HuH-7 (cell line): ENCODE measurements around the gene MARK2.

Experiments
- DNase-seq: peaks from one replicate; pipeline ENCODE4 v3.0.0; 2011; ENCODE audit warnings: low spot score

The MARK2 gene

DNA sequence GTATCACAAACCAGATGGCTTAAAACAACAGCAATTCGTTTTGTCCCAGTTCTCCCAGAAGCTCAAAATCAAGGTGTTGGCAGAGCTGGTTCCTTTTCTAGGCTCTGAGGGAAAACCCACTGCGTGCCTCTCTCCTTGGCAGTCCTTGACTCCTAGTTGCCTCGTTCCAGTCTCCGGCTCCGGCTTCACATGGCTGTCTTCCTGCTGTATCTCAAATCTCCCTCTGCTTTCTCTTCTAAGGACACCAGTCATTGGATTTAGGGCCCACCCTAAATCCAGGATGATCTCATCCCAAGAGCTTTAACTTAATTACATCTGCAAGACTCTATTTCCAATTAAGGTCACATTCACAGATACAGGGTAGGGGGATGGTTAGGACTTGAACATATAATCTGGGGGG is 90.7 kb downstream of the MARK2 start:
- no peak for DNase-seq

DNA sequence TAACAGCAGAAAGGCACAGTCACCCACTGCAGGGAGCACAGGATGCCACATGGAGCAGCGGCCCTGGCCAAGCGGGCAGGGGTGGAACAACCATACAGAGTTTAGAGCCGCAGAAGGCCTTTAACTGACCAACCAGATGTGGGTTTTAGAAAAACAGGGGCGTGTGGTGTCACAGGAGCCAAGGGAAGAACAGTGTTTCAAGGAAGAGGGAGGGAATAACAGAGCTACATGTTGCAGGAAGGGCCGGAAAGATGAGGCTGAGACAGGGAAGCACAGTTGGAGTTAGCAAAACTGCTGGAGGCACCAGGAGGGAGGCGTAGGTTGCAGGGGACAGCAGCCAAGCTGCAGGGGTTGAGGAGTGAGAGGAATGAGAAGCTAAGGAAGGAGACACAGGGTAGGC is 92.1 kb downstream of the MARK2 start:
- no peak for DNase-seq

DNA sequence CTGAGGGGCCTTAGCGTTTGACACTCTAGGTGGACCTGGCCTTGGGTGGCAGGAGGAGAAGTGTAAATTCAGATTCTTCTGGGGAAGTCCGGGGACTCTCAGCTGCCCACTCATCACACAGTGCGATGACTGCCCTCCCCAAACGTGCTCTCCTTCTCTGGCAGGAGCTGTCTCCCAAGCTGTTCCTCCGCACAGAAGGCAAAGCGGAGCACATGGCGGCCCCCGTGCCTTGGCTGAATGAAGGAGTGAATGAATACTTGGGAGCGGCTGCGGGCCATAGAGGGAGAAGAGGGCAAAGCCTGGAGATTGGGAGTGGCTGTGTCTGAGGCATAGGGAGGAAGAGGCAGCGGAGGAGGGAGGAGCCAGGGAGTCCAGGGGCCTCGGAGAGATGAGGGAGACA is 93.0 kb downstream of the MARK2 start:
- no peak for DNase-seq

DNA sequence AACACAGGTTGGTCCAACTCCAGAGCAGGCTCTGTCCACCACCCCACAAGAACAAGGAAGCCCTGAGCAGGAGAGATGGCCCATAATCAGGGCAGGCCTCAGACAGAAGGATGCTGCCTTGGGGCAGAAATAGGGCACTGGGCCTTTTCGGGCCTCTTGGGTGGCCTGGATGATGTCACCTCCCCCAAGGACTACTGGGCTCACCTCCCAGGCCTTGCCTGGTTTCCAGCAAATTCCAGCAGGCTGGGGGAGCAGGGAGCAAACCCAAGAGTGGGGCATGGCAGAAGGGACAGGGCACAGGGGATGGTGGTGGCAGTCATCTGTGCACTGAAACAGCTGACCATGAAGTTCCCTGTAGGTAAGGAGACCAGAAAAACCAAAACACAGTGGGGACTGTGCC is 94.5 kb downstream of the MARK2 start:
- DNase-seq = no peak

DNA sequence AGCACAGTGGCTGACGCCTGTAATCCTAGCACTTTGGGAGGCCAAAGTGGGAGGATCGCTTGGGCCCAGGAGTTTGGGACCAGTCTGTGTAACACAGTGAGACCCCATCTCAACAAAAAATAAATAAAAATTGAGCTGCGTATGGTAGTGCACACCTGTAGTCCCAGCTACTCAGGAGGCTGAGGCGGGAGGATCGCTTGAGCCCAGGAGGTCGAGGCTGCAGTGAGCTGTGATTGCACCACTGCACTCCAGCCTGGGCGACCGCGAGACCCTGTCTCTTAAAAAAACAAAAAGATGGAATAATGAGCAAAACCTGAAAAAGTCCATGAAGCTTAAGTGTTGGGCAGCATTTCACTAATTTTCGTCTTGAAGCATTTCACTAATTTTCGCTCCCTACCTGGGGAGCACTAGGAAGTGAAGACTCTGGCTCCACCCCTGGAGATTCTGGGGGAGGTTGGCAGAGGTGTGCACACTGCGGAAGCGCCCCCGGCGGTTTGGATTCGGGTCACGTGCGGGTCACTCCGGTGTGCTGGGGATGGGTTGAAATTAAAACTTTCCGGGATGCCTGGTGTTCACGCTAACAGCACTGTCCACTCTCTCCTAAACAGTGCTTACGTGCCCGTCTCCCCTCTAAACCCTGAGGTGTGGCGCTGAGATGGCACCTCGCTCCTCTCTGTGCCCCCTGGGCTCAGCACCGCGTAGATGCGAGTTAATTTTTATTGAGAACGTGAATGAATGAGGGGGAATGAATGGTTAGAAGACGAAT is 99.0 kb downstream of the MARK2 start:
- no peak for DNase-seq

DNA sequence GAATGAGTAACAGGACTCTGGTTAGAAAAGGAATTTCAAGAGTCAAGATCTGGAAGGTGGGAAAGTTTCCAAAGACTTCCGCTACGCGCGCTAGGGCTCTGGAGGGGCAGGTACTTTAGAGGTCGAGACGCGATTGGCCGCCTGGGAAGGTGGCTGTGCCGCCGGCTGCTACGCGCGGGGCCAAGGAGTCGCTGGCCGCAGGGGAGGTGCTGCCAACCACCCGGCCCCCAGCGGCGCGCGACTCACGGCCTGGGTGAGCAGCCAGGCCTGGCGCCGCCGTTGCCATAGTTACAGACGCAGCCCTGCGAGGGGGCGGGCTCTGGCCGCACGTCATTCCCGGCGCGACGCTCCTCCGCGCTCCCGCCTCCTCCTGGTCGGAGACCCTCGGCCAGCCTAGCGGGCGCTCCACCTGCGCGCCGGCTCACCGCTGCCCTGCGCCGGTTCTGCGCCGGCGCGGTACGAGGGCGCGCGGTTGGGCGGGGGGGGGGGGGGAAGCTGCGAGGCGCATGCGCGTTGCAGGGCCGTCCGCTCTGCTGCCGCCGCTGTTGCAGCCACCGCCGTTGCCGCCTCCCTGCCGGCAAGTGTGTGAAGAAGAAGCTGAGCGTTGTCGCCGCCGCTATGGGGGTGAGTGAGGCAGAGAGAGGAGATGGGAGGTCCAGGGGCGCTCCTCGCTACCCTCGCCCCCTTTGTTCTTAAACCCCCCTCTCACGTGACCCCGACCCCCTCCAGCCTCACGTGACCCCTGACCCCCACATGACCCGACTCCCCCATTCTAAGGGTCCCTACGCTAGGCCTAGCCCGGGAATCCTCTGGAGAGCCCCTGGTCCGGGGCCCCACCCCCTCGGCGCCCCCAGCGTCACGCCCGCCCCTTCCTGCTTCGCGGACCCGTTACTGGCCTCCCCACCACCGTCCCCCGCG is 99.8 kb downstream of the MARK2 start, which contains the start of gene NAA40:
NAA40 (plus strand) TSS at position 524 of the 918 bp plus-strand sequence; CDS start at position 619, 95 bp downstream.
- peak; percentile 82 for DNase-seq

DNA sequence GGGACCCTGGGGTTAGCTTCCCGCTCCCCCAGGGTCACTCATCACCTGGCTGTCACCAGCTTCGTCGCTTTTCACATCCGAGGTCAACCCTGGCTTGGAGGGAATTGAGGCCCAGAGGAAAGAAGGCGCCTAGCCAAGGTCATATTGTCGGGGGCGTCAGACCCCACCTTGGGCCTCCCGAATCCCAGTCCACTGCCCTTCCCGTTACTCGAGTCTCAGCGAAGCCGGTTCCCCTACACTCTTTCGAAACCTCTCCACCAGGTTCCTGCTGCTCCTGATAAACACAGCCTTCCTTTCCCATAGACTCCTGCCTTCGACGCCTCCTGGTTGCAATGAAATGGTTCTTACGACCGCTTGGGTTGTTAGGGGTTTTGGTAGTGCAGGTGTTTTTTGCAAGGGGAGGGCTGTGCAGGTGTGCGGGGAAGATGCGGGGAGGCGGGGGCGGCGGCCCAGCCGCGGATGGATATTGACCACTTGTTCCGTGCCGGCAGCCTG is 100.5 kb downstream of the MARK2 start:
- no peak for DNase-seq

DNA sequence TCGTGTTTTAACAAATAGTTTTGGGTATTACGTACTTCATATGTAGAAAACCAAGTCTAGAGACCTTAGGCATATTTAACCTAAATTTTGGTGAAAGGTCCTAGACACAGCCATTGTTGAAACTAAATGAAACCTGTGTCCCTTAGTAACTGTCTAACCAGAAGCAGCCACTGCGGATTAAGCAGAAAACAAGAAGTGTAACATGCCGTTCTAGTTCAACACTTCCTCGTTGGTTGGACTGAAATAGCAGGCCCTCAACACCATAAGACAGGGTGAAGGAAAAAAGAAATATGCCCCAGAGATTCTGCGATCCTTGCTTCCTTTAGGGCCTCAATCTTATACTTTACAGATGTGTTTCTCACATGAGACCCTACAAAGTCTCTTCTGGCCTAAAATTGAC is 101.9 kb downstream of the MARK2 start:
- no peak for DNase-seq

DNA sequence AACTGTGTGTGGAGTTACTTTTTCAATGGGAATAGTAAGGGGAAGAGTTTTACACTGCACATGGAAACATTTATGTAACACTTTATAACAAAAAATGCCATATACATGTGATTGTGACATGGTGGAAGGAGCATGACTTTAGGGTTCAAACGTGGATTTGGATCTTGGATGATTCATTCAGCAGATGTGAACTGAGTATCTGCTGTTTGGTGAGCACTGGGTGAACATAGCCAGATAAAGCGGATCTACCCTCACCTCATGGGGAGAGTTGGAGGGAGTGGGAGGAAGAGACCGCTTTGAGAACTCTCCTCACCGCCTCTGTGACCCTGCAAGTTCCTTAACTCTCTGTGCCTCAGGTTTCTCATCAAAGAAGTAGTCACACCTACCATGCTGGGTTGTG is 103.0 kb downstream of the MARK2 start:
- no peak for DNase-seq

DNA sequence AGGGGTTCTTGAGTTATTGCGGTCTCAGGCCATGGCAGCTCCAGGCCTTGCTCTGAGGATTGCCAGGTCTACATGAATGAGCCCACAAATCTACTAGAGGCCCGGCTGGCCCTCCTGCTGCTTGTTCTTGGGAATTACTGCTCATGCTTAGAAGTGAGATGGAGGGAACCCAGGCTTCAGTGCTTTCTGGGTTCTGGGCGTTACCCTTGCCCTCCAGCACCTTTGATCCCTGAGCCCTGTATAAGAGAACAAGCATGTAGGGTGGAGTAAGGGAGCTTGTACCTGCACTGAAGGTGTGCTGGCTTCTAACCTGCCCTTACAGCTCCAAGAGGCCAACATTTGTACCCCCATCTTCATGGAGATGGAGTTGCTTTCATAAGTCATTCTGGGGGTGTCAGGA is 103.9 kb downstream of the MARK2 start:
- no peak for DNase-seq

DNA sequence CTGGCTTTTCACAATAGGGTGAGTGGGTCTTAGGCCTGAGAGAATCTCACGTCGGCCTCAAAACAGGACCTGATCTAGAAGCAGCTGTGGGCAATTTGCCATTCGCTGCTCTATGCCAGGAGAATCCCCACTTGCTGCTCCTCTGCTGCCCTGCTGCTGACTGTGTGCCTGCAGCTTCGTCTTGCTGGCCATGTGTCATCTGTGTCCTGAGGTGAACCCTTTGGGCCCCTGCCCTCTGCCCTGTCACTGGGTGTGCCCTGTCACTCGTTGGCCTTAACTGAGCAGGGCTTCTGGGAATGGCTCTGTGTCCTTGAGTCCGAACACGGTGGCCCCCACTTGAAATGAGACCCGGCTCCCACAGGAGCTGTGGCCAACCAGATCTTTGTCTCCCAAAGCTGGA is 106.1 kb downstream of the MARK2 start:
- no peak for DNase-seq

DNA sequence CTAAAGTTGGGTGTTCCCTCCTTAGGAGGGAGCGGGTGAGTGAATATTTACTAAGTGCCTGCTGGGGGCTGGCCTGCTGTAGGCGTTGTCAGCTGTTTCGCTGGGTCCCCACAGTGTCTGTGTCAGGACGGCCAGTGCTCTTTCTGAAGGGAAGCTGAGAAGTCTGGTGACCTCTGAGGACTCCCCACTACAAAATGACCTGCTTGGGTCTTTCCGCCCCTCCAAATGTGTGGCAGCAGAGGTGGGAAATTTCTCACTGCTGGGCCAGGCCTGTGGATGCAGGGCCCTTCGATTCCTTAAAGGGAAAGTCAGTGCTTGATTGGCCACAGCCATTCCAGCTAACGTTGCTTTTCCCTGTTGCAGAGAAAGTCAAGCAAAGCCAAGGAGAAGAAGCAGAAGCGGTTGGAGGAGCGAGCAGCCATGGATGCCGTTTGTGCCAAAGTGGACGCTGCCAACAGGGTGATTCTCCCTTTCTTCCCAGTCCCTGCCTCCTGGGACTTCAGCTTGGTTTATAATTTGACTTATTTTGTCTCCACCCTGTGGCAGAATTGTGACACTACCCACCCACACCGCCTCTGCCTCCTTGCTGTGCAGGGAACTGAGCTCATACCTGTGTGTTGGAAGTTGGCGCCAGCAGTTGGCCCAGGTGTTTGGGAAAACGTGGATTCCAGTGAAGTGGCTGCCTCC is 106.7 kb downstream of the MARK2 start:
- DNase-seq = peak; percentile 62

DNA sequence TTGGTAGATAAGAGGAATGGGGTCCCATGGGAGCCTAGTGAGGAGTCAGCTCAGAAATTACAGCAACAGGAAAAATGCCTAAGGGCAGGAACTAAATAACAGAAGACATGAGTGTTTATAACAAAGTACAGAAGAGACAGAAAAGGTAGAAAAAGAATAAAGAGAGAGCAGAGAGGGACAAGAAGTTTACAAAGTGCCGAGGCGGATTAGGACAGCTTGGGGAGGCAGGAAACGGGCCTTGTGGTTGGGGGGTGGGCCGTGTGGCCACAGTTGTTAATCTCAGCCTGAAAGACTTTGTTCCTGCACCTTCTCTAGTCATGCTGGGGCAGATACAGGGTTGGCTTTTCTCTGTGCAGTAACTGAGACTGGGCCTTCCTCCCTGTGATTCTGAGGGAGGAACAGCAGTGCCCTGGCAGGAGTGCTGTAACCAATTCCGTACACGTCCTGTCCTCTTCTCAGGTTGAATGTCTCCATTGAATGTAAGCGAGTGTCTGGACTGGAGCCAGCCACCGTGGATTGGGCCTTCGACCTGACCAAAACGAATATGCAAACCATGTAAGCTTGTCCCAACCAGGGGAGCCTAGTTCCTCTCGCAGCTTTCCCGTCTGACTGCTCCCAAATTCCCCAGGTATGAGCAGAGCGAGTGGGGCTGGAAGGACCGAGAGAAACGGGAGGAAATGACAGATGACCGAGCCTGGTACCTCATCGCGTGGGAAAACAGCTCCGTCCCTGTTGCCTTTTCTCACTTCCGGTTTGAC is 113.0 kb downstream of the MARK2 start:
- DNase-seq = no peak

DNA sequence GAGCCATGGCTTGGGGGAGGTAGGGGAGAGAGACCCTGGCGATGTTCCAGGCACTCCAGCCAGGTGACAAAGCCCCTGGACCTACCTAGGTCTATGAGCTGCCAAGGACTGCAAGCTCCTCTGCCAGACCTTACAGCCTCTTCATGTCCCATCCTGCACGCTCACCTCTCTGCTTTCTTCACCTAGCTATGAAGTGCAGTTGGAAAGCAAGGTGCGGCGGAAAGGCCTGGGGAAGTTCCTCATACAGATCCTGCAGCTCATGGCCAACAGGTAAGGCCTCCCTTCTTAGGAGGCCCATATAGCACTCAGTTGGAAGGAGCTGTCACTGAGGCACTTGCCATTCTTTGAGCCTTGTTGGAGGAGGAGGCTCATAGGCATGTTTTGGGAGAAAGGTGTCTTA is 113.7 kb downstream of the MARK2 start:
- DNase-seq = no peak

DNA sequence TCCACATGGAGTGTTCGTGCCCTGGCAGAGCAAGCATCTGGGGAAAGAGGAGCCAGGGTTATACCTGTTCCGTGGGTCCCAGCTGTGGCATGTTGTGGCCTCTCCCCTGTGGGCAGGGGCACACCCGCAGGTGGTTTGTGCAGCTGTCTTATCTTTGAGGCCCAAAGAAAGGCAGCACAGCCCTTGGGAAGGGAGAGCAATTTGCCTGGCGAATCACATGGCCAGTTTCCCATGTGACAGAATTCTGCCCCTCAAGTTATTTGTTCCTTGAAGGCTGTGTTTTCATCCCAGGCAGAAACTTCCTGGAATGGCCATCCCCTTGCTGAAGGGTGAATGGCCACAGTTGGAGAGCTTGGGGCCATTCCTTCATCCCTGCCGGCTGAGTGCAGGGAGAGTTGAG is 119.1 kb downstream of the MARK2 start:
- no peak for DNase-seq
